Astrocyte (in vitro differentiated cells and primary cell): Measurements from ENCODE around the gene PRSS50. TPM values are rescaled to one million over a fixed set of nuclear protein-coding genes. Genes with fewer than 3 reads are reported as not detected.

ENCODE experiments used
- DNase-seq: peaks from one replicate; pipeline ENCODE4 v3.0.0-alpha.2; 2010; ENCODE audit warnings: low read depth
- FAIRE-seq: peaks from 2 replicates; lab custom pipeline; 2011; peaks lifted over from hg19 to GRCh38; lab: Jason Lieb, UNC
- H2AFZ ChIP-seq: 2 replicates; pipeline ENCODE4 v1.6.0; 2012; ENCODE audit warnings: low read depth, low read length, inconsistent platforms
- H3K27ac ChIP-seq: 2 replicates; pipeline ENCODE4 v1.5.1; 2011; ENCODE audit warnings: low read depth, low read length, inconsistent platforms
- H3K27me3 ChIP-seq: 2 replicates; pipeline ENCODE4 v1.6.0; 2011; ENCODE audit warnings: low read length, inconsistent platforms; ENCODE audit not compliant: insufficient read depth
- H3K36me3 ChIP-seq: 2 replicates; pipeline ENCODE4 v1.5.1; 2011; ENCODE audit warnings: low read length, inconsistent platforms; ENCODE audit not compliant: insufficient read depth
- H3K4me1 ChIP-seq: 2 replicates; pipeline ENCODE4 v1.5.1; 2011; ENCODE audit warnings: low read length, inconsistent platforms; ENCODE audit not compliant: insufficient read depth
- H3K4me2 ChIP-seq: 2 replicates; pipeline ENCODE4 v1.6.0; 2012; ENCODE audit warnings: low read length, inconsistent platforms
- H3K4me3 ChIP-seq: 2 replicates; pipeline ENCODE4 v1.5.1; 2011; ENCODE audit warnings: low read depth, mild to moderate bottlenecking, low read length, inconsistent platforms; ENCODE audit not compliant: insufficient read depth
- H3K79me2 ChIP-seq: 2 replicates; pipeline ENCODE4 v1.6.0; 2012; ENCODE audit warnings: mild to moderate bottlenecking, low read length, inconsistent platforms; ENCODE audit not compliant: insufficient read depth
- H3K9ac ChIP-seq: 2 replicates; pipeline ENCODE4 v1.6.0; 2012; ENCODE audit warnings: mild to moderate bottlenecking, low read length, inconsistent platforms
- H3K9me3 ChIP-seq: 2 replicates; pipeline ENCODE4 v1.5.1; 2012; ENCODE audit warnings: low read depth, mild to moderate bottlenecking, low read length, inconsistent platforms; ENCODE audit not compliant: insufficient read depth
- H4K20me1 ChIP-seq: 2 replicates; pipeline ENCODE4 v1.6.0; 2012; ENCODE audit warnings: low read length, inconsistent platforms; ENCODE audit not compliant: insufficient read depth
- H3K27ac Mint-ChIP-seq: one replicate; pipeline ENCODE4 v1.8.0; 2021; ENCODE audit warnings: mild to moderate bottlenecking, mixed read lengths; ENCODE audit not compliant: unreplicated experiment
- H3K27me3 Mint-ChIP-seq: one replicate; pipeline ENCODE4 v1.8.0; 2021; ENCODE audit warnings: low read depth, mixed read lengths; ENCODE audit not compliant: unreplicated experiment
- H3K36me3 Mint-ChIP-seq: one replicate; pipeline ENCODE4 v1.8.0; 2021; ENCODE audit warnings: low read depth, mixed read lengths; ENCODE audit not compliant: unreplicated experiment
- H3K4me1 Mint-ChIP-seq: one replicate; pipeline ENCODE4 v1.8.0; 2021; ENCODE audit warnings: low read depth, mixed read lengths; ENCODE audit not compliant: unreplicated experiment
- H3K4me3 Mint-ChIP-seq: one replicate; pipeline ENCODE4 v1.8.0; 2021; ENCODE audit warnings: mild to moderate bottlenecking, moderate library complexity, mixed read lengths; ENCODE audit not compliant: unreplicated experiment
- H3K9me3 Mint-ChIP-seq: one replicate; pipeline ENCODE4 v1.8.0; 2021; ENCODE audit warnings: mild to moderate bottlenecking, mixed read lengths; ENCODE audit not compliant: unreplicated experiment
- CTCF ChIP-seq: IDR thresholded peaks from 2 replicates; pipeline ENCODE4 v1.5.1; 2011; ENCODE audit warnings: low read depth, mild to moderate bottlenecking, inconsistent platforms, low read length, moderate library complexity; ENCODE audit not compliant: insufficient read depth
- EZH2 ChIP-seq: IDR thresholded peaks from 2 replicates; pipeline ENCODE4 v1.6.1; 2012; ENCODE audit warnings: mild to moderate bottlenecking, low read length, inconsistent platforms; ENCODE audit not compliant: insufficient read depth
- total RNA-seq: library from RNA; stranded (reverse); gene quantifications from 2 replicates; pipeline ENCODE4 v1.2.1, GENCODE V29; 2021

Gene PRSS50
- total RNA-seq, 1 donor from 2014 or later, result not detected

- H3K27ac Mint-ChIP-seq, result no peak overlapping the region
- H4K20me1 ChIP-seq, result no peaks in the 10 kb centered on the region
- no peak overlapping the region for H3K4me3 Mint-ChIP-seq
- H2AFZ ChIP-seq, result no peak overlapping the region
- H3K9me3 Mint-ChIP-seq, result peaks cover 3% of the 10 kb centered on the region
- no peaks in the 10 kb centered on the region for H3K36me3 Mint-ChIP-seq
- no peaks in the 10 kb centered on the region for H3K79me2 ChIP-seq
- H3K4me1 Mint-ChIP-seq, result peaks cover 24% of the 10 kb centered on the region
- no peak overlapping the region for H3K9ac ChIP-seq
- H3K4me1 ChIP-seq, result peaks cover 10% of the 10 kb centered on the region
- H3K36me3 ChIP-seq, result no peaks in the 10 kb centered on the region
- H3K4me2 ChIP-seq, result peak overlapping the region; percentile 48
- H3K27me3 ChIP-seq, result no peaks in the 10 kb centered on the region
- H3K9me3 ChIP-seq, result no peaks in the 10 kb centered on the region
- no peak overlapping the region for H3K4me3 ChIP-seq
- DNase-seq, result peak; percentile 36
- TF ChIP-seq EZH2, result no peak
- no peak for TF ChIP-seq CTCF
- H3K27ac ChIP-seq, result no peak overlapping the region
- peaks cover 46% of the 10 kb centered on the region for H3K27me3 Mint-ChIP-seq
- no peak for FAIRE-seq
These were observed 54.7 kb downstream of the PRSS50 start for GRCh38 chr3:46662771-46663551.

Other genes with a start within 250 kb of the PRSS50 start
- not detected in 2 replicates for gene RTP3, start 219.9 kb downstream of the PRSS50 start, total RNA-seq
- 0.32 and 0.36 TPM in 2 replicates for gene LRRC2, start 151.6 kb downstream of the PRSS50 start, total RNA-seq
- not detected in 2 replicates for gene FAM240A, start 105.3 kb downstream of the PRSS50 start, total RNA-seq
- 8.5 and 13.5 TPM in 2 replicates for gene ALS2CL, start 24.2 kb downstream of the PRSS50 start, total RNA-seq
- gene TMIE, start 16.5 kb downstream of the PRSS50 start, total RNA-seq, result 0.34 and 0.53 TPM in 2 replicates
- gene MYL3, start 145.6 kb upstream of the PRSS50 start, total RNA-seq, result 0.43 and 0.89 TPM in 2 replicates
- gene PTH1R, start 159.9 kb upstream of the PRSS50 start, total RNA-seq, result 4.4 and 5.2 TPM in 2 replicates